ENCODE results near the gene CADPS2.

GRCh38 chr7:122622682-122623081, 263.6 kb downstream of the CADPS2 start:
- TF ChIP-seq CTCF (IDR thresholded peaks at IDR 0.05; ENCODE audit: insufficient read depth, low read length) (no peak), POLR2AphosphoS5 (IDR thresholded peaks at IDR 0.05; ENCODE audit: low read depth) (no peak), SPI1 (IDR thresholded peaks at IDR 0.05; ENCODE audit: borderline replicate concordance, low read depth) (no peak)

Measured in HL-60 (cell line).